SU-DHL-6 (cell line): ENCODE results near the gene CTRB1.
"Not testable (repeated sequence)": the region's sequence is repeated elsewhere in the genome, so short reads cannot be mapped to it uniquely, and the experiment has no call there.

Experiments
- EZH2phosphoT487 ChIP-seq: fragments of 200-600 bp; sonication (generic), shearing (Covaris generic); conservative IDR thresholded peaks from 2 replicates; pipeline ENCODE4 v1.6.1; 2018; ENCODE audit warnings: mild to moderate bottlenecking, antibody characterized with exemption, low read length, moderate library complexity, mixed read lengths
- TF ChIP-seq, protein P1 (sequence below): fragments of 200-600 bp; sonication (generic); IDR thresholded peaks from one replicate; pipeline ENCODE4 v1.5.1; 2017; ENCODE audit warnings: antibody characterized with exemption, mild to moderate bottlenecking, low read length, moderate library complexity; ENCODE audit not compliant: insufficient read depth, poor library complexity, severe bottlenecking

- TF ChIP-seq, protein P1, sequence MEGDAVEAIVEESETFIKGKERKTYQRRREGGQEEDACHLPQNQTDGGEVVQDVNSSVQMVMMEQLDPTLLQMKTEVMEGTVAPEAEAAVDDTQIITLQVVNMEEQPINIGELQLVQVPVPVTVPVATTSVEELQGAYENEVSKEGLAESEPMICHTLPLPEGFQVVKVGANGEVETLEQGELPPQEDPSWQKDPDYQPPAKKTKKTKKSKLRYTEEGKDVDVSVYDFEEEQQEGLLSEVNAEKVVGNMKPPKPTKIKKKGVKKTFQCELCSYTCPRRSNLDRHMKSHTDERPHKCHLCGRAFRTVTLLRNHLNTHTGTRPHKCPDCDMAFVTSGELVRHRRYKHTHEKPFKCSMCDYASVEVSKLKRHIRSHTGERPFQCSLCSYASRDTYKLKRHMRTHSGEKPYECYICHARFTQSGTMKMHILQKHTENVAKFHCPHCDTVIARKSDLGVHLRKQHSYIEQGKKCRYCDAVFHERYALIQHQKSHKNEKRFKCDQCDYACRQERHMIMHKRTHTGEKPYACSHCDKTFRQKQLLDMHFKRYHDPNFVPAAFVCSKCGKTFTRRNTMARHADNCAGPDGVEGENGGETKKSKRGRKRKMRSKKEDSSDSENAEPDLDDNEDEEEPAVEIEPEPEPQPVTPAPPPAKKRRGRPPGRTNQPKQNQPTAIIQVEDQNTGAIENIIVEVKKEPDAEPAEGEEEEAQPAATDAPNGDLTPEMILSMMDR: not testable (repeated sequence)
- not testable (repeated sequence) for TF ChIP-seq EZH2phosphoT487
Measured at GRCh38 chr16:75204905-75205304, 13.9 kb upstream of the CTRB1 start.
